Glutamatergic neuron (in vitro differentiated cells): ENCODE results near the gene CDYL. TPM values are rescaled to one million over a fixed set of nuclear protein-coding genes. Genes with fewer than 3 reads are reported as not detected.
A peak's percentile ranks its signal among the peaks of the same experiment; 100 is the strongest.

Source experiments
- DNase-seq: peaks from one replicate; pipeline ENCODE4 v3.0.0; 2022
- H3K27ac Mint-ChIP-seq: one replicate; pipeline ENCODE4 v1.8.0; 2020; ENCODE audit warnings: mild to moderate bottlenecking, mixed read lengths, inconsistent platforms; ENCODE audit not compliant: unreplicated experiment
- H3K27me3 Mint-ChIP-seq: one replicate; pipeline ENCODE4 v1.8.0; 2020; ENCODE audit warnings: mild to moderate bottlenecking, moderate library complexity, mixed read lengths, inconsistent platforms; ENCODE audit not compliant: unreplicated experiment
- H3K36me3 Mint-ChIP-seq: one replicate; pipeline ENCODE4 v1.8.0; 2020; ENCODE audit warnings: mild to moderate bottlenecking, mixed read lengths, inconsistent platforms; ENCODE audit not compliant: unreplicated experiment
- H3K4me1 Mint-ChIP-seq: one replicate; pipeline ENCODE4 v1.8.0; 2020; ENCODE audit warnings: mild to moderate bottlenecking, low read depth, mixed read lengths, inconsistent platforms; ENCODE audit not compliant: unreplicated experiment
- H3K4me3 Mint-ChIP-seq: one replicate; pipeline ENCODE4 v1.8.0; 2020; ENCODE audit warnings: mild to moderate bottlenecking, mixed read lengths, inconsistent platforms; ENCODE audit not compliant: unreplicated experiment
- H3K9me3 Mint-ChIP-seq: one replicate; pipeline ENCODE4 v1.8.0; 2020; ENCODE audit warnings: mild to moderate bottlenecking, moderate library complexity, mixed read lengths, inconsistent platforms; ENCODE audit not compliant: unreplicated experiment
- CTCF ChIP-seq: fragments of 200-600 bp; sonication (generic); IDR thresholded peaks from one replicate; pipeline ENCODE4 v1.5.0; 2021; ENCODE audit not compliant: partially characterized antibody, unreplicated experiment
- total RNA-seq: library from RNA; stranded (reverse); fragmentation: NEBNext Ultra II Directional; extraction: Animal tissue kit (Norgen Biotek cat#: 25700); gene quantifications from one replicate; pipeline ENCODE4 v1.2.1, GENCODE V29; 2021; ENCODE audit not compliant: unreplicated experiment

The CDYL gene
- total RNA-seq, 1 donor from 2014 or later: 63.3 TPM

GRCh38 chr6:4853349-4853748 lies 77.1 kb downstream of the CDYL start:
- Mint-ChIP-seq H3K27me3 (peaks cover 2% of the 10 kb centered on the region), H3K9me3 (no peaks in the 10 kb centered on the region), H3K4me1 (peaks cover 26% of the 10 kb centered on the region), H3K36me3 (no peaks in the 10 kb centered on the region), H3K27ac (no peak overlapping the region), H3K4me3 (no peak overlapping the region)
- TF ChIP-seq CTCF: no peak
- DNase-seq: no peak

- Mint-ChIP-seq H3K36me3 (no peaks in the 10 kb centered on the region), H3K4me1 (peaks cover 23% of the 10 kb centered on the region), H3K27ac (peak overlapping the region; percentile 23)
Observed at GRCh38 chr6:4853782-4854511, 77.7 kb downstream of the CDYL start.

GRCh38 chr6:4856785-4857184 lies 80.6 kb downstream of the CDYL start:
- no peak for TF ChIP-seq CTCF
- no peaks in the 10 kb centered on the region for H3K9me3 Mint-ChIP-seq
- H3K27ac Mint-ChIP-seq: no peak overlapping the region
- H3K36me3 Mint-ChIP-seq: no peaks in the 10 kb centered on the region
- H3K4me1 Mint-ChIP-seq: peaks cover 23% of the 10 kb centered on the region
- no peak overlapping the region for H3K4me3 Mint-ChIP-seq
- DNase-seq: no peak
- H3K27me3 Mint-ChIP-seq: peaks cover 2% of the 10 kb centered on the region

More at GRCh38 chr6:4853782-4854511, 77.7 kb downstream of the CDYL start:
- TF ChIP-seq CTCF: no peak
- DNase-seq: no peak
- H3K9me3 Mint-ChIP-seq: no peaks in the 10 kb centered on the region
- H3K27me3 Mint-ChIP-seq: peaks cover 2% of the 10 kb centered on the region
- no peak overlapping the region for H3K4me3 Mint-ChIP-seq

DNA sequence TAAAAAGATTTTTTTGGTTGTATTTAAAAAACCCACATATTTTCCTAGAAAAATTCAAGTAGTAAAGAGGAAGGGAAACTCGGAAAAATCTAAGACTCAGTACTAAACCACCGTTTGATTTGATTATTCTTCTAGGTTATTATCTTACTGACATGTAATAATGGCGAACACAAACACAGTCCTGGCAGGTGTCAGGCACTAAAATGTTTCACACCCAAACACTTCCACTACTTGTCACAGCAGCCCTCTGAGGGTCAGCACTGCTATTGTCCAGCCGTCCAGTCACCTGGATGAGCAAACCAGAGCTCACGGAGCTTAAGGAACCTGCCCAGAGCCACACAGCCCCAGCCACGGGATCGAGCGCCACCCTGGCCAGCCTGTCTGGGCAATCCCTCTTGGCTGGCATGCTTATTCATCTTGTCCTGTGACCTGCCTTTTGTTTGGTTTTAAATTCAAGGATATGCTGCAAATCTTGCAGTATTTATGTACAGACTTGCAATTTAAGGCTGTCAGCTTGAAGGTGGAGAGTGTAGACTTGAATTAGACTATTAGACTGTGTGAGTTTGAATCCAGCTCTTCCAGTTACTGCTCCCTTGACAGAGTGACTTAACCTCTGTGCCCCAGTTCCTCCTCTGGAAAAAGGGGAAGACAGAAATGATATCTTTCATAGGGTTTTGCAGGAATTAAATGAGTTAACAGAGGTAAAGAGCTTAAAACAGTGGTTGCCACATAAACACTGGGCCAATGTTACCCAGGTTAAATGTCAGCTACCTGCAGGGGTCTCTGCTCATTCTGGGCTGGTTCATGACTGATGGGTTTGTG lies 82.2 kb downstream of the CDYL start:
- Mint-ChIP-seq H3K4me3 (no peak overlapping the region), H3K27me3 (peaks cover 2% of the 10 kb centered on the region), H3K9me3 (no peaks in the 10 kb centered on the region), H3K27ac (no peak overlapping the region), H3K36me3 (no peaks in the 10 kb centered on the region), H3K4me1 (peaks cover 21% of the 10 kb centered on the region)
- no peak for TF ChIP-seq CTCF
- DNase-seq: no peak

DNA sequence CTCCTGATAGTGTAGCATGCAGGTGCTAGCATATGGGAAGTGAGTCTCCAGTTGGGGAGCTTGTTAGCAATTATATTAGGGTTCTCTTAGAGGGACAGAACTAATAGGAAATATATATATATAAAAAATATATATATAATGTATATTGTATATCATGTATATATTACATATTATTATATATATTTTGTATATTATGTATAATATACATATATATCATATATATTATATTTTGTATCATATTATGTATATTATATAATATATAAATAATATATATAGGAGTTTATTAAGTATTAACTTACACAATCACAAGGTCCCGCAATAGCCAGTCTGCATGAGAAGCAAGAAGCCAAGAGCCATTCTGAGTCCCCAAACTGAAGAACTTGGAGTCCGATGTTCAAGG lies 84.2 kb downstream of the CDYL start:
- H3K4me1 Mint-ChIP-seq: peaks cover 16% of the 10 kb centered on the region
- H3K9me3 Mint-ChIP-seq: no peaks in the 10 kb centered on the region
- peaks cover 16% of the 10 kb centered on the region for H3K36me3 Mint-ChIP-seq
- no peak for DNase-seq
- H3K27me3 Mint-ChIP-seq: no peaks in the 10 kb centered on the region
- no peak overlapping the region for H3K4me3 Mint-ChIP-seq
- no peak for TF ChIP-seq CTCF
- no peak overlapping the region for H3K27ac Mint-ChIP-seq
